Keratinocyte (primary cell): ENCODE data around the gene ABCA4. TPM values are rescaled to one million over a fixed set of nuclear protein-coding genes. Genes with fewer than 3 reads are reported as not detected.

ENCODE experiments used
- polyA plus RNA-seq, 5 experiments: library from polyadenylated mRNA; depleted of rRNA in 3 of 5; stranded (reverse) in 3 of 5; stranded (forward) in 1 of 5; unstranded in 1 of 5; fragments of >200 nt; gene quantifications; 1 replicate in 1 of 5; 2 replicates in 3 of 5; 3 replicates in 1 of 5; pipeline versions ENCODE4 v1.2.1 to v1.2.3, GENCODE V29; 2011 to 2012; ENCODE audit warnings: missing spikeins in 2 of 5, low read depth in 1 of 5, low replicate concordance in 1 of 5

The ABCA4 gene
- polyA plus RNA-seq, 1 donor (not counting 4 experiments of a cell fraction or from before 2014, with no cell fraction given): 0.04 TPM

Other genes starting within 250 kb of the ABCA4 start
- 28.0 to 46.2 TPM (median 32.7 TPM) in 3 replicates for gene DNTTIP2, start 241.9 kb downstream of the ABCA4 start, polyA plus RNA-seq
- 17.9 to 44.1 TPM (median 41.8 TPM) in 3 replicates for gene GCLM, start 211.7 kb downstream of the ABCA4 start, polyA plus RNA-seq
- gene ARHGAP29, start 116.4 kb upstream of the ABCA4 start, polyA plus RNA-seq: 40.0 to 79.7 TPM (median 67.7 TPM) in 3 replicates